OCI-M2 (cell line): ENCODE data around the gene DROSHA.
"Not testable (repeated sequence)": the region's sequence is repeated elsewhere in the genome, so short reads cannot be mapped to it uniquely, and the experiment has no call there.

Experiments used
- DNase-seq: peaks from one replicate; lab custom pipeline; 2025; ENCODE audit not compliant: unreplicated experiment; lab: John Stamatoyannopoulos, UW

The DROSHA gene

GRCh38 chr5:31385774-31386537 lies 145.9 kb downstream of the DROSHA start:
- no peak for DNase-seq

GRCh38 chr5:31383734-31384133 lies 148.2 kb downstream of the DROSHA start:
- peak; percentile 4 for DNase-seq

- no peak for DNase-seq
Observed at GRCh38 chr5:31382051-31382878, 149.6 kb downstream of the DROSHA start.

GRCh38 chr5:31381299-31381698 lies 150.6 kb downstream of the DROSHA start:
- no peak for DNase-seq

GRCh38 chr5:31380049-31380448 lies 151.8 kb downstream of the DROSHA start:
- DNase-seq = no peak

- DNase-seq = no peak
Observed at GRCh38 chr5:31378838-31379237, 153.1 kb downstream of the DROSHA start.

GRCh38 chr5:31378136-31378535 lies 153.8 kb downstream of the DROSHA start:
- DNase-seq = no peak

GRCh38 chr5:31377274-31377946 lies 154.5 kb downstream of the DROSHA start:
- DNase-seq = no peak

GRCh38 chr5:31375999-31376720 lies 155.7 kb downstream of the DROSHA start:
- no peak for DNase-seq

- DNase-seq = no peak
Observed at GRCh38 chr5:31372124-31372523, 159.8 kb downstream of the DROSHA start.

- DNase-seq = no peak
Observed at GRCh38 chr5:31366941-31367340, 165.0 kb downstream of the DROSHA start.

GRCh38 chr5:31365776-31366175 lies 166.1 kb downstream of the DROSHA start:
- DNase-seq = no peak

- no peak for DNase-seq
Observed at GRCh38 chr5:31364881-31365636, 166.8 kb downstream of the DROSHA start.

GRCh38 chr5:31362931-31363568 lies 168.8 kb downstream of the DROSHA start:
- DNase-seq = no peak

GRCh38 chr5:31362529-31362900 lies 169.4 kb downstream of the DROSHA start:
- no peak for DNase-seq

- not testable (repeated sequence) for DNase-seq
Observed at GRCh38 chr5:31361704-31362528, 170.0 kb downstream of the DROSHA start.

- no peak for DNase-seq
Observed at GRCh38 chr5:31361234-31361633, 170.7 kb downstream of the DROSHA start.

GRCh38 chr5:31359839-31360238 lies 172.1 kb downstream of the DROSHA start:
- no peak for DNase-seq

GRCh38 chr5:31357038-31357437 lies 174.9 kb downstream of the DROSHA start:
- DNase-seq = no peak
